Measurements from ENCODE around the gene ANKRD11.

GRCh38 chr16:89304181-89304851 is 186.0 kb downstream of the ANKRD11 start:
- TF ChIP-seq CTCF (IDR thresholded peaks at IDR 0.05): no peak
- TF ChIP-seq POLR2A (IDR thresholded peaks at IDR 0.05): no peak
- no peak for TF ChIP-seq EP300 (IDR thresholded peaks at IDR 0.05)
- no peak for TF ChIP-seq POLR2AphosphoS5 (IDR thresholded peaks at IDR 0.05)
